Memory B cell (primary cell): ENCODE measurements around the gene GALNT9.
A peak's percentile ranks its signal among the peaks of the same experiment; 100 is the strongest.
"Not testable (repeated sequence)": the region's sequence is repeated elsewhere in the genome, so short reads cannot be mapped to it uniquely, and the experiment has no call there.

Experiments used
- ATAC-seq: fragments of 150-1000 bp; cut with Tn5 transposase; 2 replicates; pipeline ENCODE4 v1.10.0; 2021; ENCODE audit warnings: low read depth, mild to moderate bottlenecking, moderate library complexity
- DNase-seq, 2 donors: peaks; one replicate each; pipeline ENCODE4 v3.0.0; 2022; ENCODE audit warnings: low spot score in 2 of 2
- H3K27ac Mint-ChIP-seq: one replicate; pipeline ENCODE4 v1.8.0; 2022; ENCODE audit warnings: mild to moderate bottlenecking, moderate library complexity, mixed read lengths
- H3K27me3 Mint-ChIP-seq: one replicate; pipeline ENCODE4 v1.8.0; 2022; ENCODE audit warnings: mixed read lengths
- H3K36me3 Mint-ChIP-seq: one replicate; pipeline ENCODE4 v1.8.0; 2022; ENCODE audit warnings: mild to moderate bottlenecking, mixed read lengths
- H3K4me1 Mint-ChIP-seq: one replicate; pipeline ENCODE4 v1.8.0; 2022; ENCODE audit warnings: mixed read lengths
- H3K4me3 Mint-ChIP-seq: one replicate; pipeline ENCODE4 v1.8.0; 2022; ENCODE audit warnings: mild to moderate bottlenecking, moderate library complexity, mixed read lengths
- H3K9me3 Mint-ChIP-seq: one replicate; pipeline ENCODE4 v1.8.0; 2022; ENCODE audit warnings: mixed read lengths

GALNT9 gene

GRCh38 chr12:132363661-132364347, 34.4 kb upstream of the GALNT9 start:
- Mint-ChIP-seq H3K4me3 (no peak overlapping the region), H3K9me3 (peaks cover 3% of the 10 kb centered on the region), H3K27ac (no peak overlapping the region), H3K27me3 (peaks cover 1% of the 10 kb centered on the region), H3K36me3 (no peaks in the 10 kb centered on the region), H3K4me1 (peaks cover 4% of the 10 kb centered on the region)
- no peak for ATAC-seq
- DNase-seq = no peak

- DNase-seq (no peak), ATAC-seq (no peak)
- Mint-ChIP-seq H3K4me1 (peaks cover 4% of the 10 kb centered on the region), H3K9me3 (peaks cover 3% of the 10 kb centered on the region), H3K27me3 (no peaks in the 10 kb centered on the region), H3K27ac (no peak overlapping the region), H3K36me3 (no peaks in the 10 kb centered on the region), H3K4me3 (no peak overlapping the region)
Measured at GRCh38 chr12:132362996-132363660, 33.7 kb upstream of the GALNT9 start.

DNA sequence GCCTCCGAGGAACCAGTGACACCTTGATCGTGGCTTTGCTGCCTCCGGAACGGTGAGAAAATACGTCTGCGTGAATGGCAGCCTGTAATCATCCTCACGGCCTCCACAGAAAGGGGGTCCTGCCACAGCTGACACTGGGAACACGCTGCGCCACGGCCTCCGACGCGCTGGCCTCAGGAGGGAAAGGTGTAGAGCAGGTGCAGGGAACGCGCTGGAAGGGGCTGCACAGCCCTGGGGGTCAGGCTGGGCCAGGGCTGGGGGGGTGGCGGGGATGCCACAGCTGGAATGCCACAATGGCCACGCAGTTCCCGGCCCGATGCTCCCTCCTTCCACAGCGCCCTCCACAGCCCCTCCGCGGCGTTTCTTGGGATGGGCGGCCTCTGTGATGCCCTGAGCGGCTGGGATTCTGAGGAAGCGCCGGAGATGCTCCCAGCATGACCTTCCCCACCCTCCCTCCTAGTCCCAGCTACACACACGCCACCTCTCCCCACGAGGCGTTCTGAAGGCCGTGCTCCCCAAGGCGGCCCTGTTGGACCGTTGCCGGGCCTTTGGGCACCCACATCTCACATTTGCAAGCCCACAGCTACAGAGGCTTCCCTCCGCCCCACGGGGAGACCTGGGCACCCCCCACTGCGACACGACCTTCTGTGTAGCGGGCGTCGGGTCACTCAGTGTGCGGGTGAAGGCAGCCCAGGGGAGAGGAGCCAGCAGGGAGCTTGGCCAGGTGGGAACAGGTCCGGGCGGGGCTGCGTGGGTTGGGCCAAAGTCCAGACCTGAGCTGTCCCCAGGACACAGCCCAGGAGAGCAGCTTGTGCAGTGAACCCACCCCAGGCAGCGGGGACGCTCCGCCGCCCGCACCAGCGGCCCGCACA, 31.8 kb upstream of the GALNT9 start:
- ATAC-seq (no peak), DNase-seq (no peak)
- Mint-ChIP-seq H3K4me1 (peaks cover 4% of the 10 kb centered on the region), H3K36me3 (no peaks in the 10 kb centered on the region), H3K4me3 (no peak overlapping the region), H3K27me3 (no peaks in the 10 kb centered on the region), H3K9me3 (peaks cover 3% of the 10 kb centered on the region), H3K27ac (no peak overlapping the region)

GRCh38 chr12:132360410-132360809, 31.0 kb upstream of the GALNT9 start:
- no peaks in the 10 kb centered on the region for H3K36me3 Mint-ChIP-seq
- peaks cover 4% of the 10 kb centered on the region for H3K4me1 Mint-ChIP-seq
- peaks cover 3% of the 10 kb centered on the region for H3K9me3 Mint-ChIP-seq
- H3K4me3 Mint-ChIP-seq = no peak overlapping the region
- H3K27me3 Mint-ChIP-seq = no peaks in the 10 kb centered on the region
- ATAC-seq (no peak), DNase-seq (no peak)
- H3K27ac Mint-ChIP-seq = no peak overlapping the region

- peaks cover 3% of the 10 kb centered on the region for H3K9me3 Mint-ChIP-seq
- H3K27me3 Mint-ChIP-seq = no peaks in the 10 kb centered on the region
- H3K27ac Mint-ChIP-seq = peak overlapping the region; percentile 64
- H3K4me1 Mint-ChIP-seq = peaks cover 4% of the 10 kb centered on the region
- no peaks in the 10 kb centered on the region for H3K36me3 Mint-ChIP-seq
- DNase-seq (peak in 1 of 2 donors; percentile 22), ATAC-seq (peak; percentile 81)
- H3K4me3 Mint-ChIP-seq = no peak overlapping the region
Measured at GRCh38 chr12:132359971-132360370, 30.6 kb upstream of the GALNT9 start.

GRCh38 chr12:132359551-132359950, 30.2 kb upstream of the GALNT9 start:
- peaks cover 3% of the 10 kb centered on the region for H3K9me3 Mint-ChIP-seq
- H3K36me3 Mint-ChIP-seq = no peaks in the 10 kb centered on the region
- H3K27me3 Mint-ChIP-seq = no peaks in the 10 kb centered on the region
- ATAC-seq = no peak
- H3K27ac Mint-ChIP-seq = peak overlapping the region; percentile 64
- no peak overlapping the region for H3K4me3 Mint-ChIP-seq
- H3K4me1 Mint-ChIP-seq = peaks cover 4% of the 10 kb centered on the region
- DNase-seq = no peak

DNA sequence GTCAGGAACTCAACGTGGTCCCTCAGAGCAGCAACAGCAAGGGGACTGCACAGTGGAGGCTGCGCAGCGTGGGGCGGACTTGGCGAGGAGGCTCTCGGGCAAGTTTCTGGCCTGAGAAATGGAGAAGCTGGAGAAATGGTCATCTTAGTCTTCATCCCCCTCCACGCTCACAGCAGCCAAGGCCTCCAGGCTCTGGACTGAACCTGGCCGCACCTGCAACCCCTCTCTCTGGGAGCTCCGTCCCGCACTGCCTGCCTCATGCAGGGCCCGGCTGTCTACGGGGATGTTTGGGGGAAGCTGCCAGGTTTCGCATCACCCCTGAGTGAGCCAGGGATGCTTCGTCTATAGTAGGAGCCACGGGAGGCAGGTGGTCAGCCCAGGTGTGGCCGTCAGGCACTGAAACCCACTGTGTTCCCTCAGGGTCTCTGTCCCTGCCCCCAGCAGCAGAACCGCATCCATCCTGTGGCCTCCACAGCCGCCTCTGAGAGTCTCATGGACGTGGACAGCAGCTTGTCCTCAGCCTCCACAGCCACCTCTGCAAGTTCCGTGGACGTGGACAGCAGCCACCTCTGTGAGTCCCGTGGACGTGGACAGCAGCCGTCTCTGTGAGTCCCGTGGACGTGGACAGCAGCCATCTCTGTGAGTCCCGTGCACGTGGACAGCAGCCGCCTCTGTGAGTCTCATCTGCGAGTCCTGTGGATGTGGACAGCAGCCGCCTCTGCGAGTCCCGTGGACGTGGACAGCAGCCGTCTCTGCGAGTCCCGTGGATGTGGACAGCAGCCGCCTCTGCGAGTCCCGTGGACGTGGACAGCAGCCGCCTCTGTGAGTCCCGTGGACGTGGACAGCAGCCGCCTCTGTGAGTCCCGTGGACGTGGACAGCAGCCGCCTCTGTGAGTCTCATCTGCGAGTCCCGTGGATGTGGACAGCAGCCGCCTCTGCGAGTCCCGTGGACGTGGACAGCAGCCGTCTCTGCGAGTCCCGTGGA, 29.1 kb upstream of the GALNT9 start:
- ATAC-seq, H3K36me3 Mint-ChIP-seq, H3K27ac Mint-ChIP-seq, H3K4me1 Mint-ChIP-seq, H3K27me3 Mint-ChIP-seq, DNase-seq, H3K9me3 Mint-ChIP-seq, H3K4me3 Mint-ChIP-seq: not testable (repeated sequence)

GRCh38 chr12:132357623-132358186, 28.3 kb upstream of the GALNT9 start:
- Mint-ChIP-seq H3K27ac (no peak overlapping the region), H3K36me3 (no peaks in the 10 kb centered on the region), H3K4me3 (no peak overlapping the region), H3K27me3 (no peaks in the 10 kb centered on the region), H3K4me1 (peaks cover 4% of the 10 kb centered on the region), H3K9me3 (peaks cover 3% of the 10 kb centered on the region)
- DNase-seq (no peak), ATAC-seq (no peak)

DNA sequence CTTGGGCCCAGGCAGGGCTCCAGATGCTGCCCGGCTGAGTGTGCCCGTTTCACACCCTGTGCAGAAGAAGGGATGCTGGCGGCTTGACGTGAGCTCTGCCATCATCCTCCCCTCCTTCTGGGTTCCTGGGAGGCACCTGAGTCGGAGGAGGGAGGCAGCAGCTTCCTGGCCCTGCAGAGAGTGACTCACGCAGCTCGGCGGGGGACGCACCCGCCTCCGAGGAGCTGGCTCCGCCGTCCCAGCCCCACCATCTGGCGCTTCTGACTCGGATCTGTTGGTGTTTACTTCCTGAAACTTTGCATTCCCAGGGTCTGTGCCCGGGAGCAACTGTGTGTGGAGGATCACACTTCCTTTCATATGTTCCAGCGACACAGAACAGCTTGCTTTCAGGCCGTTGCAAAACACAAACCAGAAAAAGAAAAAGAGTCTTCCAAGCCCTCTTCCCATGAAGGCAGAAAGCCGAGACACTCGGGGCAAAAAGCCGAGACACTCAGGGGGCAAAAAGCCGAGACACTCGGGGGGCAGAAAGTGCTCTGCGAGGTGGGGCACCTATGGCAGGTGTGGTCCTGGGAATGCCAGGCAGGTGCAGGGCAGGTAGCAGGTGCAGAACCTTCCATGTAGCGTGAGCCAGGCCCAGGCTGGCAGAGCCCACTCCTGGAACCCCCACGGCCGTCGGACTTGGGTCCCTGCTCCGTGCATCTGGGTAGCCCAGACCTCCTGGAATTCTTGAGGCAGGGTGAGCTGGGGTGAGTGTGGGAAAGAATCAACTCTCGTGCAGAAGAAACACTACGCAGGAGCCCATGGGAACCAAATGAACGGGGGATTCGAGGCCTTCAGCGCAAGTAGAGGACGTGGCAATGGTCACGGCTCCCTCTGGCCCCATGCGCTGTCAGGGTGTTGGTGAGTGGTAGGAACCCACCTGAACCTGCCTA, 27.6 kb upstream of the GALNT9 start:
- peaks cover 2% of the 10 kb centered on the region for H3K27me3 Mint-ChIP-seq
- no peak overlapping the region for H3K4me3 Mint-ChIP-seq
- peaks cover 4% of the 10 kb centered on the region for H3K4me1 Mint-ChIP-seq
- H3K36me3 Mint-ChIP-seq = no peaks in the 10 kb centered on the region
- H3K27ac Mint-ChIP-seq = no peak overlapping the region
- peaks cover 3% of the 10 kb centered on the region for H3K9me3 Mint-ChIP-seq
- DNase-seq (no peak), ATAC-seq (no peak)

- ATAC-seq (no peak), DNase-seq (no peak)
- Mint-ChIP-seq H3K9me3 (peaks cover 3% of the 10 kb centered on the region), H3K27me3 (peaks cover 2% of the 10 kb centered on the region), H3K4me3 (no peak overlapping the region), H3K27ac (no peak overlapping the region), H3K36me3 (no peaks in the 10 kb centered on the region), H3K4me1 (peaks cover 4% of the 10 kb centered on the region)
Measured at GRCh38 chr12:132355742-132356681, 26.6 kb upstream of the GALNT9 start.

- Mint-ChIP-seq H3K4me3 (no peak overlapping the region), H3K36me3 (no peaks in the 10 kb centered on the region), H3K27me3 (peaks cover 4% of the 10 kb centered on the region), H3K9me3 (peaks cover 3% of the 10 kb centered on the region), H3K4me1 (peaks cover 4% of the 10 kb centered on the region), H3K27ac (no peak overlapping the region)
- DNase-seq (no peak), ATAC-seq (no peak)
Measured at GRCh38 chr12:132354982-132355680, 25.7 kb upstream of the GALNT9 start.
